ENCODE measurements around the gene DKK2. TPM values are rescaled to one million over a fixed set of nuclear protein-coding genes. Genes with fewer than 3 reads are reported as not detected.

DKK2 gene
- total and polyA plus RNA-seq, 10 of the 15 experiments (the other 5 are each of a cell fraction or from before 2014, with no cell fraction given) = not detected

GRCh38 chr4:106906728-106907127 lies 129.4 kb downstream of the DKK2 start:
- Histone ChIP-seq H3K4me2 (ENCODE audit: control insufficient read depth, insufficient read depth) (no peak overlapping the region), H3K4me1 (ENCODE audit: control insufficient read depth, insufficient read depth, low read length) (no peaks in the 10 kb centered on the region), H3K4me3 (no peak overlapping the region), H3K79me2 (ENCODE audit: control insufficient read depth, insufficient read depth, low read length) (no peaks in the 10 kb centered on the region), H2AFZ (ENCODE audit: control insufficient read depth, low read depth, low read length) (no peak overlapping the region), H3K27ac (ENCODE audit: control insufficient read depth, insufficient read depth) (no peak overlapping the region), H3K36me3 (ENCODE audit: control insufficient read depth in 2 of 2, insufficient read depth in 2 of 2, low read length in 1 of 2) (no peaks in the 10 kb centered on the region), H3K9ac (ENCODE audit: control insufficient read depth, insufficient read depth, low read length) (no peak overlapping the region), H3K9me3 (replicated peaks; ENCODE audit: control insufficient read depth, insufficient read depth, low read length) (no peaks in the 10 kb centered on the region), H3K27me3 (replicated peaks in 1 of 2; ENCODE audit: control insufficient read depth in 2 of 2, insufficient read depth in 2 of 2, low read length in 1 of 2) (no peaks in the 10 kb centered on the region), H4K20me1 (ENCODE audit: control insufficient read depth, insufficient read depth) (no peaks in the 10 kb centered on the region)
- no TSS peak for BruUV-seq (replicated peaks)
- CTCF ChIA-PET = interaction anchor here (6.7 kb wide), 1 partner anchor 9 kb away, joined by 31 read pairs; no protein-coding TSS in a partner anchor
- no peak for TF ChIP-seq BHLHE40 (IDR thresholded peaks at IDR 0.05; ENCODE audit: borderline replicate concordance in 1 of 2, low read depth in 2 of 2, low read length in 1 of 2)
- no peak for TF ChIP-seq KLF5 (IDR thresholded peaks at IDR 0.05; ENCODE audit: partially characterized antibody)
- TF ChIP-seq CBX5 (IDR thresholded peaks at IDR 0.05; ENCODE audit: low read depth) = no peak
- no peak for TF ChIP-seq HSF1 (IDR thresholded peaks at IDR 0.05; ENCODE audit: low read depth, low read length)
- TF ChIP-seq MEF2B (IDR thresholded peaks at IDR 0.05; ENCODE audit: partially characterized antibody, poor library complexity, severe bottlenecking) = no peak
- no peak for TF ChIP-seq SUPT20H (IDR thresholded peaks at IDR 0.05; ENCODE audit: borderline replicate concordance, control insufficient read depth, low read depth, low read length)
- no peak for TF ChIP-seq ZNF384 (IDR thresholded peaks at IDR 0.05; ENCODE audit: borderline replicate concordance, low read depth, low read length)
- TF ChIP-seq JUNB (IDR thresholded peaks at IDR 0.05) = no peak
- no peak for TF ChIP-seq JUND (IDR thresholded peaks at IDR 0.05; ENCODE audit: low read depth, low read length)
- TF ChIP-seq MAX (IDR thresholded peaks at IDR 0.05; ENCODE audit: low read depth, low read length) = no peak
- no peak for TF ChIP-seq NFIC (IDR thresholded peaks at IDR 0.05; ENCODE audit: low read depth, low read length)
- no peak for TF ChIP-seq MYB (IDR thresholded peaks at IDR 0.05; ENCODE audit: borderline replicate concordance, low read depth, low read length)
- TF ChIP-seq SP1 (IDR thresholded peaks at IDR 0.05; ENCODE audit: low read depth, low read length) = no peak
- no peak for TF ChIP-seq EGR1 (IDR thresholded peaks at IDR 0.05; ENCODE audit: borderline replicate concordance in 1 of 2, low read depth in 2 of 2, low read length in 2 of 2)
- RAD21 ChIA-PET (ENCODE audit: unreplicated experiment) = no interaction called here
- DNase-seq (ENCODE audit: low read depth, low spot score) (no peak), ATAC-seq (no peak), FAIRE-seq (no peak)
- intact Hi-C loops (cut with micrococcal nuclease; ENCODE audit: unreplicated experiment) (no loop called here), in situ Hi-C loops (cut with MboI) (no loop called here)
- POLR2A ChIA-PET = no interaction called here
- SMC1A ChIA-PET (ENCODE audit: uncharacterized antibody, unreplicated experiment) = no interaction called here
- 0% methylated on average over 1 of the region's 1 CpG for WGBS (ENCODE audit: insufficient coverage, insufficient replicate concordance, low lambda C conversion rate, missing lambda C conversion rate)

All from GM12878 (cell line).